PC-3 (cell line): ENCODE measurements around the gene KIF6. TPM values are rescaled to one million over a fixed set of nuclear protein-coding genes. Genes with fewer than 3 reads are reported as not detected.

Source experiments
- ATAC-seq: fragments of 200-7000 bp; cut with Tn5 transposase; 2 replicates; pipeline ENCODE4 v1.9.1; 2020; ENCODE audit warnings: mild to moderate bottlenecking, moderate library complexity
- BruUV-seq: library from RNA; stranded (reverse); fragments of 400-500 nt; replicated peaks from 2 replicates; lab custom pipeline; 2021; lab: Mats Ljungman, UMichigan
- CTCF ChIA-PET: fragments of 300-600 bp; sonication (Branson Sonifier 250); formaldehyde crosslinking; loops from one replicate; lab custom pipeline; 2022; ENCODE audit warnings: antibody characterized with exemption; lab: Charles Lee
- POLR2A ChIA-PET: fragments of 300-600 bp; sonication (Branson Sonifier 250); formaldehyde crosslinking; loops from one replicate; lab custom pipeline; 2022; ENCODE audit warnings: antibody characterized with exemption; ENCODE audit not compliant: unreplicated experiment; lab: Charles Lee
- DNase-seq: peaks from one replicate; pipeline ENCODE4 v3.0.0-alpha.2; 2015
- H2AFZ ChIP-seq: fragments of 300-600 bp; sonication (generic); 2 replicates; pipeline ENCODE4 v1.6.0; 2016; ENCODE audit warnings: antibody characterized with exemption, low read length
- H3F3A ChIP-seq: fragments of 300-600 bp; sonication (generic); one replicate; pipeline ENCODE4 v1.6.0; 2017; ENCODE audit warnings: antibody characterized with exemption, low read length, control low read depth, mild to moderate bottlenecking; ENCODE audit not compliant: unreplicated experiment
- H3K27ac ChIP-seq: fragments of 300-600 bp; sonication (generic); 2 replicates; pipeline ENCODE4 v1.5.1; 2016; ENCODE audit warnings: mild to moderate bottlenecking, low read length
- H3K27me3 ChIP-seq: fragments of 300-600 bp; sonication (generic); 2 replicates; pipeline ENCODE4 v1.6.1; 2016; ENCODE audit warnings: low read length, mixed read lengths
- H3K36me3 ChIP-seq: fragments of 300-600 bp; sonication (generic); 2 replicates; pipeline ENCODE4 v1.6.1; 2016; ENCODE audit warnings: low read depth, mixed run types, low read length, mixed read lengths
- H3K4me1 ChIP-seq: fragments of 300-600 bp; sonication (generic); 2 replicates; pipeline ENCODE4 v1.5.1; 2016; ENCODE audit warnings: low read length; ENCODE audit not compliant: insufficient read depth
- H3K4me2 ChIP-seq: fragments of 300-600 bp; sonication (generic); 2 replicates; pipeline ENCODE4 v1.6.0; 2016; ENCODE audit warnings: low read length
- H3K4me3 ChIP-seq: fragments of 300-600 bp; sonication (generic); 2 replicates; pipeline ENCODE4 v1.5.1; 2016; ENCODE audit warnings: mild to moderate bottlenecking, low read length, mixed read lengths
- H3K79me2 ChIP-seq: fragments of 300-600 bp; sonication (generic); 2 replicates; pipeline ENCODE4 v1.6.1; 2017; ENCODE audit warnings: low read length, mixed read lengths
- H3K9ac ChIP-seq: fragments of 300-600 bp; sonication (generic); 2 replicates; pipeline ENCODE4 v1.6.0; 2016; ENCODE audit warnings: mild to moderate bottlenecking, low read length
- H3K9me2 ChIP-seq: fragments of 300-600 bp; sonication (generic); replicated peaks from 2 replicates; pipeline ENCODE4 v1.6.1; 2016; ENCODE audit warnings: mixed run types, low read length, mixed read lengths
- H3K9me3 ChIP-seq: fragments of 300-600 bp; sonication (generic); 2 replicates; pipeline ENCODE4 v1.6.1; 2016; ENCODE audit warnings: low read length, mixed read lengths
- H4K20me1 ChIP-seq: fragments of 300-600 bp; sonication (generic); 2 replicates; pipeline ENCODE4 v1.6.1; 2016; ENCODE audit warnings: low read length, mixed read lengths
- CTCF ChIP-seq: fragments of 300-600 bp; sonication (generic); conservative IDR thresholded peaks from 2 replicates; pipeline ENCODE4 v1.5.1; 2017; ENCODE audit warnings: antibody characterized with exemption, low read depth, mild to moderate bottlenecking, low read length
- EZH2 ChIP-seq: fragments of 300-600 bp; sonication (generic); IDR thresholded peaks from one replicate; pipeline ENCODE4 v1.6.1; 2017; ENCODE audit warnings: antibody characterized with exemption, mild to moderate bottlenecking, low read length; ENCODE audit not compliant: unreplicated experiment
- EZH2phosphoT487 ChIP-seq: fragments of 300-600 bp; sonication (generic); IDR thresholded peaks from 2 replicates; pipeline ENCODE4 v1.6.1; 2018; ENCODE audit warnings: mild to moderate bottlenecking, antibody characterized with exemption, low read length, borderline replicate concordance
- intact Hi-C: fragments of 100-400 bp; cut with micrococcal nuclease; formaldehyde crosslinking; loops from 2 replicates; pipeline ENCODE4 v1.9.0; 2023
- total RNA-seq: library from RNA; depleted of rRNA; stranded (reverse); fragments of >200 nt; gene quantifications from 2 replicates; pipeline ENCODE4 v1.2.3, GENCODE V29; 2014

Gene KIF6
- total RNA-seq, 1 experiment from 2014 or later = 0.07 TPM

- no peaks in the 10 kb centered on the region for H3K36me3 ChIP-seq
- CTCF ChIA-PET = no interaction called here
- TF ChIP-seq EZH2 = no peak
- no peak for TF ChIP-seq EZH2phosphoT487
- no peak for TF ChIP-seq CTCF
- H3K9ac ChIP-seq = no peak overlapping the region
- BruUV-seq = no TSS peak
- no peak overlapping the region for H3K27ac ChIP-seq
- H3F3A ChIP-seq = no peaks in the 10 kb centered on the region
- POLR2A ChIA-PET = no interaction called here
- no peaks in the 10 kb centered on the region for H3K79me2 ChIP-seq
- no peak for ATAC-seq
- H3K9me2 ChIP-seq = no peaks in the 10 kb centered on the region
- DNase-seq = no peak
- intact Hi-C loops = no loop called here
- no peaks in the 10 kb centered on the region for H4K20me1 ChIP-seq
- no peak overlapping the region for H3K4me3 ChIP-seq
- H2AFZ ChIP-seq = no peak overlapping the region
- H3K27me3 ChIP-seq = peaks cover 15% of the 10 kb centered on the region
- no peak overlapping the region for H3K4me2 ChIP-seq
- H3K4me1 ChIP-seq = peaks cover 5% of the 10 kb centered on the region; the same call in 1 of the 2 replicates
- no peaks in the 10 kb centered on the region for H3K9me3 ChIP-seq
Observed at GRCh38 chr6:39370390-39370789, 354.8 kb downstream of the KIF6 start.

GRCh38 chr6:39369987-39370386 lies 355.2 kb downstream of the KIF6 start:
- peaks cover 15% of the 10 kb centered on the region for H3K27me3 ChIP-seq
- POLR2A ChIA-PET = no interaction called here
- H3K9me3 ChIP-seq = no peaks in the 10 kb centered on the region
- no peaks in the 10 kb centered on the region for H3K9me2 ChIP-seq
- H3K4me1 ChIP-seq = peaks cover 5% of the 10 kb centered on the region; the same call in 1 of the 2 replicates
- intact Hi-C loops = no loop called here
- no peaks in the 10 kb centered on the region for H3K79me2 ChIP-seq
- no peak overlapping the region for H2AFZ ChIP-seq
- H3K27ac ChIP-seq = no peak overlapping the region
- no peaks in the 10 kb centered on the region for H3F3A ChIP-seq
- CTCF ChIA-PET = no interaction called here
- BruUV-seq = no TSS peak
- H3K4me2 ChIP-seq = no peak overlapping the region
- ATAC-seq (no peak), DNase-seq (no peak)
- H3K9ac ChIP-seq = no peak overlapping the region
- H3K4me3 ChIP-seq = no peak overlapping the region
- H3K36me3 ChIP-seq = no peaks in the 10 kb centered on the region
- H4K20me1 ChIP-seq = no peaks in the 10 kb centered on the region
- TF ChIP-seq CTCF = peak; percentile 39
- no peak for TF ChIP-seq EZH2phosphoT487
- TF ChIP-seq EZH2 = no peak

- Histone ChIP-seq H3K4me2 (no peak overlapping the region), H3K27ac (no peak overlapping the region), H3K9ac (no peak overlapping the region), H3K4me1 (peaks cover 5% of the 10 kb centered on the region; the same call in 1 of the 2 replicates), H4K20me1 (no peaks in the 10 kb centered on the region), H3K27me3 (peaks cover 16% of the 10 kb centered on the region), H3F3A (no peaks in the 10 kb centered on the region), H3K9me2 (no peaks in the 10 kb centered on the region), H3K79me2 (no peaks in the 10 kb centered on the region), H2AFZ (no peak overlapping the region), H3K9me3 (no peaks in the 10 kb centered on the region), H3K36me3 (no peaks in the 10 kb centered on the region), H3K4me3 (no peak overlapping the region)
- TF ChIP-seq EZH2 = no peak
- TF ChIP-seq EZH2phosphoT487 = no peak
- no peak for TF ChIP-seq CTCF
- CTCF ChIA-PET = no interaction called here
- no TSS peak for BruUV-seq
- intact Hi-C loops = no loop called here
- DNase-seq = no peak
- no peak for ATAC-seq
- POLR2A ChIA-PET = no interaction called here
Observed at GRCh38 chr6:39367700-39368099, 357.5 kb downstream of the KIF6 start.
